ENCODE data around the gene MBD3L4.
"Not testable (repeated sequence)": the region's sequence is repeated elsewhere in the genome, so short reads cannot be mapped to it uniquely, and the experiment has no call there.

Gene MBD3L4

GRCh38 chr19:7068599-7068998 is 28.6 kb upstream of the MBD3L4 start:
- H3K9ac ChIP-seq (ENCODE audit: low read depth in 1 of 2, low read length in 2 of 2), result no peak overlapping the region

DNA sequence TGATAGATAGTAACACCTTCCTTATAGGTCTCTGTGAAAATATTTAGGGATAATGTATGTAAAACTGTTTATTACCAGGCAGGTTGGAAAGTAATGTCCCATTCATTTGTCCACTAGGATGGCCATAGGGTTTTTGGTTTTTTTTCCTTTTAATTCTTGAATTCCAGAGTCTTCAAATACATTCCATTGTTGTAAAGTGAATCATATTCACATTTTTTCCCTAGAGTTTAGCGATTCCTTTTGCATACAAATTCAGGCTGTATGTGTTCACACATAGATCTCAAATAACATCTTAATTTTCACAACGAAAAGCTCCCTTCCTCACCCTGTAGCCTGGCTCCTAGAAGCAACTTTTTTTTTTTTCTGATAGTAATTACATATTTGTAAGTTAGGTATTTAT is 27.7 kb upstream of the MBD3L4 start:
- peaks cover 7 to 8% of the 10 kb centered on the region in 2 donors for H3K4me1 ChIP-seq (ENCODE audit: control insufficient read depth in 1 of 2, insufficient read depth in 2 of 2, low read length in 2 of 2)
- no peak overlapping the region for H3K4me3 ChIP-seq (ENCODE audit: low read depth in 1 of 2, low read length in 2 of 2)
- H3K36me3 ChIP-seq (ENCODE audit: control insufficient read depth in 1 of 2, insufficient read depth in 2 of 2, low read length in 2 of 2), result peaks cover 5 to 9% of the 10 kb centered on the region in 2 donors
- no peak overlapping the region for H3K9ac ChIP-seq (ENCODE audit: low read depth in 1 of 2, low read length in 2 of 2)
- no peak overlapping the region for H3K27ac ChIP-seq (ENCODE audit: low read depth, low read length)
- no peaks in the 10 kb centered on the region for H3K9me3 ChIP-seq (ENCODE audit: control insufficient read depth in 1 of 2, low read length in 2 of 2)
- H3K27me3 ChIP-seq (ENCODE audit: control insufficient read depth in 1 of 2, insufficient read depth in 2 of 2, low read length in 2 of 2), result no peaks in the 10 kb centered on the region

More at GRCh38 chr19:7068599-7068998, 28.6 kb upstream of the MBD3L4 start:
- no peaks in the 10 kb centered on the region for H3K9me3 ChIP-seq (ENCODE audit: control insufficient read depth in 1 of 2, low read length in 2 of 2)
- H3K27ac ChIP-seq (ENCODE audit: low read depth, low read length), result no peak overlapping the region
- H3K36me3 ChIP-seq (ENCODE audit: control insufficient read depth in 1 of 2, insufficient read depth in 2 of 2, low read length in 2 of 2), result peaks cover 10 to 18% of the 10 kb centered on the region in 2 donors
- peak overlapping the region; percentile 40 to 50 for H3K4me3 ChIP-seq (ENCODE audit: low read depth in 1 of 2, low read length in 2 of 2)
- no peaks in the 10 kb centered on the region for H3K27me3 ChIP-seq (ENCODE audit: control insufficient read depth in 1 of 2, insufficient read depth in 2 of 2, low read length in 2 of 2)
- H3K4me1 ChIP-seq (ENCODE audit: control insufficient read depth in 1 of 2, insufficient read depth in 2 of 2, low read length in 2 of 2), result peaks cover 7 to 8% of the 10 kb centered on the region in 2 donors

DNA sequence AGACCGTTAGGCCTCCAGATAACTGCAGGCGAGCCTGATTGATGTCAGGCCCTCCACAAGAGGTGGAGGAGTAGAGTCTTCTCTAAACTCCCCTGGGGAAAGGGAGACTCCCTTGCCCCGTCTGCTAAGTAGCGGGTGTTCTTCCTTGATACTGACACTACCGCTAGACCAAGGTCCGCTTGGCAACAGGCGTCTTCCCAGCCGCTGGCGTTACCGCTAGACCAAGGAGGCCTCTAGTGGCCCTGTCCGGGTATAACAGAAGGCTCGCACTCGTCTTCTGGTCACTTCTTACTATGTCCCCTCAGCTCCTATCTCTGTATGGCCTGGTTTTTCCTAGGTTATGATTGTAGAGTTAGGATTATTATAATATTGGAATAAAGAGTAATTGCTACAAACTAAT is 27.1 kb upstream of the MBD3L4 start:
- H3K27ac ChIP-seq (ENCODE audit: low read depth, low read length); H3K4me3 ChIP-seq (ENCODE audit: low read depth in 1 of 2, low read length in 2 of 2); H3K36me3 ChIP-seq (ENCODE audit: control insufficient read depth in 1 of 2, insufficient read depth in 2 of 2, low read length in 2 of 2); H3K4me1 ChIP-seq (ENCODE audit: control insufficient read depth in 1 of 2, insufficient read depth in 2 of 2, low read length in 2 of 2); H3K9me3 ChIP-seq (ENCODE audit: control insufficient read depth in 1 of 2, low read length in 2 of 2); H3K9ac ChIP-seq (ENCODE audit: low read depth in 1 of 2, low read length in 2 of 2); H3K27me3 ChIP-seq (ENCODE audit: control insufficient read depth in 1 of 2, insufficient read depth in 2 of 2, low read length in 2 of 2): not testable (repeated sequence)

DNA sequence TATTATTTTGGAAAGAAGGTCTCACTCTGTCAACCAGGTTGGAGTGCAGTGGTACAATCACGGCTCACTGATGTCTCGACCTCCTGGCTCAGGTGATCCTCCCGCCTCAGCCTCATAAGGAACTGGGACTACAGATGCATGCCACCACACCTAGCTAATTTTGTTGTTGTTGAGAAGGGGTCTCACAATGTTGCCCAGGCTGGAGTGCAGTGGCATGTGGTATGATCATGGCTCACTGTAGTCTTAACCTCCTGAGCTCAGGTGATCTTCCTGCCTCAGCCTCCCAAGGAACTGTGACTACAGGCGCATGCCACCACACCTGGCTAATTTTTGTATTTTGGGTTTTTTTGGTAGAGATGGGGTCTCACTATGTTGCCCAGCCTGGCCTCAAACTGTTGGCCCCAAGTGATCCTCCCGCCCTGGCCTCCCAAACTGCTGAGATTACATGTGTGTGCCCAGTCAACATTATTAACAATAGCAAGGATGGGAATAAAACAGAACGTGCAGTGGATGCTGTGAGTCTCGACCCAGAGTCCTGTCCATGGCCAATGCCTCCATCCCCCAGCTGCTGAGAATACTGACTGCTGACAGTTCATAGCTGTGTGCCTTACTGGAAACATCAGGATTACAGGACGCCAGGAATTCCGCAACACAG is 23.9 kb upstream of the MBD3L4 start:
- Histone ChIP-seq H3K4me1 (ENCODE audit: control insufficient read depth in 1 of 2, insufficient read depth in 2 of 2, low read length in 2 of 2) (no peaks in the 10 kb centered on the region), H3K9ac (ENCODE audit: low read depth in 1 of 2, low read length in 2 of 2) (no peak overlapping the region), H3K4me3 (ENCODE audit: low read depth in 1 of 2, low read length in 2 of 2) (no peak overlapping the region), H3K27me3 (ENCODE audit: control insufficient read depth in 1 of 2, insufficient read depth in 2 of 2, low read length in 2 of 2) (no peaks in the 10 kb centered on the region), H3K9me3 (ENCODE audit: control insufficient read depth in 1 of 2, low read length in 2 of 2) (no peaks in the 10 kb centered on the region), H3K27ac (ENCODE audit: low read depth, low read length) (no peak overlapping the region), H3K36me3 (ENCODE audit: control insufficient read depth in 1 of 2, insufficient read depth in 2 of 2, low read length in 2 of 2) (no peaks in the 10 kb centered on the region)

DNA sequence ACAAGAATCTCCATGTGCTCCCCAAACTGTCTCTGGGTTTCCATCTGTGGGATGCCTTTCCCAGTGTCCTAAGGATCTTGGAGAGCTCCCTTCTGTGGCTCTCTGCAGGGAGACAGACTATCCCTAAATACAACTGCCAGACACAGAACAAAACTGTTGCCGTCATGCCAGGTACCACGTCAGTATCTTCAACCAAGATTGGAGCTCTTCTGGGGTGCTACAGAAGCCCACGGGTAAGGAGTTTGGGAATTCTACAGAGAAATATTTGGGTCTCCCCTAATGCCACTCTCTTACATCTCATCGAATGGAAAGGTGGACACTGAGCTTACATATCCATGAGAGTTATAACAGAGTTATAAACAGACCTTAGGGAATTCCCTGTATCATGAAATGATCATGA is 23.4 kb upstream of the MBD3L4 start:
- H3K9ac ChIP-seq (ENCODE audit: low read depth in 1 of 2, low read length in 2 of 2), result no peak overlapping the region
- no peaks in the 10 kb centered on the region for H3K27me3 ChIP-seq (ENCODE audit: control insufficient read depth in 1 of 2, insufficient read depth in 2 of 2, low read length in 2 of 2)
- H3K9me3 ChIP-seq (ENCODE audit: control insufficient read depth in 1 of 2, low read length in 2 of 2), result no peaks in the 10 kb centered on the region
- H3K27ac ChIP-seq (ENCODE audit: low read depth, low read length), result no peak overlapping the region
- H3K4me1 ChIP-seq (ENCODE audit: control insufficient read depth in 1 of 2, insufficient read depth in 2 of 2, low read length in 2 of 2), result no peaks in the 10 kb centered on the region
- H3K4me3 ChIP-seq (ENCODE audit: low read depth in 1 of 2, low read length in 2 of 2), result no peak overlapping the region
- H3K36me3 ChIP-seq (ENCODE audit: control insufficient read depth in 1 of 2, insufficient read depth in 2 of 2, low read length in 2 of 2), result no peaks in the 10 kb centered on the region

GRCh38 chr19:7059977-7060376 is 20.0 kb upstream of the MBD3L4 start:
- not testable (repeated sequence) for H3K9ac ChIP-seq (ENCODE audit: low read depth in 1 of 2, low read length in 2 of 2); H3K36me3 ChIP-seq (ENCODE audit: control insufficient read depth in 1 of 2, insufficient read depth in 2 of 2, low read length in 2 of 2); H3K27ac ChIP-seq (ENCODE audit: low read depth, low read length)

GRCh38 chr19:7058576-7058975 is 18.6 kb upstream of the MBD3L4 start, which contains the start of gene MBD3L3:
Gene MBD3L3 (minus strand): TSS chr19:7058676. CDS start chr19:7058605, 71 bp downstream.
- H3K27me3 ChIP-seq (ENCODE audit: control insufficient read depth in 1 of 2, insufficient read depth in 2 of 2, low read length in 2 of 2); H3K4me1 ChIP-seq (ENCODE audit: control insufficient read depth in 1 of 2, insufficient read depth in 2 of 2, low read length in 2 of 2); H3K36me3 ChIP-seq (ENCODE audit: control insufficient read depth in 1 of 2, insufficient read depth in 2 of 2, low read length in 2 of 2); H3K9ac ChIP-seq (ENCODE audit: low read depth in 1 of 2, low read length in 2 of 2); H3K27ac ChIP-seq (ENCODE audit: low read depth, low read length); H3K9me3 ChIP-seq (ENCODE audit: control insufficient read depth in 1 of 2, low read length in 2 of 2); H3K4me3 ChIP-seq (ENCODE audit: low read depth in 1 of 2, low read length in 2 of 2): not testable (repeated sequence)

More at GRCh38 chr19:7059977-7060376, 20.0 kb upstream of the MBD3L4 start:
- H3K4me1 ChIP-seq (ENCODE audit: control insufficient read depth in 1 of 2, insufficient read depth in 2 of 2, low read length in 2 of 2); H3K4me3 ChIP-seq (ENCODE audit: low read depth in 1 of 2, low read length in 2 of 2); H3K9me3 ChIP-seq (ENCODE audit: control insufficient read depth in 1 of 2, low read length in 2 of 2); H3K27me3 ChIP-seq (ENCODE audit: control insufficient read depth in 1 of 2, insufficient read depth in 2 of 2, low read length in 2 of 2): not testable (repeated sequence)

GRCh38 chr19:7056371-7056770 is 16.4 kb upstream of the MBD3L4 start:
- H3K9me3 ChIP-seq (ENCODE audit: control insufficient read depth in 1 of 2, low read length in 2 of 2); H3K4me3 ChIP-seq (ENCODE audit: low read depth in 1 of 2, low read length in 2 of 2); H3K27ac ChIP-seq (ENCODE audit: low read depth, low read length); H3K9ac ChIP-seq (ENCODE audit: low read depth in 1 of 2, low read length in 2 of 2); H3K27me3 ChIP-seq (ENCODE audit: control insufficient read depth in 1 of 2, insufficient read depth in 2 of 2, low read length in 2 of 2); H3K4me1 ChIP-seq (ENCODE audit: control insufficient read depth in 1 of 2, insufficient read depth in 2 of 2, low read length in 2 of 2); H3K36me3 ChIP-seq (ENCODE audit: control insufficient read depth in 1 of 2, insufficient read depth in 2 of 2, low read length in 2 of 2): not testable (repeated sequence)

GRCh38 chr19:7055679-7056078 is 15.7 kb upstream of the MBD3L4 start:
- H3K4me3 ChIP-seq (ENCODE audit: low read depth in 1 of 2, low read length in 2 of 2); H3K27ac ChIP-seq (ENCODE audit: low read depth, low read length); H3K9ac ChIP-seq (ENCODE audit: low read depth in 1 of 2, low read length in 2 of 2); H3K36me3 ChIP-seq (ENCODE audit: control insufficient read depth in 1 of 2, insufficient read depth in 2 of 2, low read length in 2 of 2); H3K9me3 ChIP-seq (ENCODE audit: control insufficient read depth in 1 of 2, low read length in 2 of 2); H3K27me3 ChIP-seq (ENCODE audit: control insufficient read depth in 1 of 2, insufficient read depth in 2 of 2, low read length in 2 of 2); H3K4me1 ChIP-seq (ENCODE audit: control insufficient read depth in 1 of 2, insufficient read depth in 2 of 2, low read length in 2 of 2): not testable (repeated sequence)

GRCh38 chr19:7054635-7055368 is 14.8 kb upstream of the MBD3L4 start:
- H3K9ac ChIP-seq (ENCODE audit: low read depth in 1 of 2, low read length in 2 of 2); H3K27me3 ChIP-seq (ENCODE audit: control insufficient read depth in 1 of 2, insufficient read depth in 2 of 2, low read length in 2 of 2); H3K27ac ChIP-seq (ENCODE audit: low read depth, low read length); H3K4me1 ChIP-seq (ENCODE audit: control insufficient read depth in 1 of 2, insufficient read depth in 2 of 2, low read length in 2 of 2); H3K9me3 ChIP-seq (ENCODE audit: control insufficient read depth in 1 of 2, low read length in 2 of 2); H3K36me3 ChIP-seq (ENCODE audit: control insufficient read depth in 1 of 2, insufficient read depth in 2 of 2, low read length in 2 of 2); H3K4me3 ChIP-seq (ENCODE audit: low read depth in 1 of 2, low read length in 2 of 2): not testable (repeated sequence)
